ENCODE results near the gene KLK6. TPM values are rescaled to one million over a fixed set of nuclear protein-coding genes. Genes with fewer than 3 reads are reported as not detected.

Gene KLK6
- total and polyA plus RNA-seq, 3 donors from 2014 or later, result 0.37 to 0.71 (median 0.63) TPM

DNA sequence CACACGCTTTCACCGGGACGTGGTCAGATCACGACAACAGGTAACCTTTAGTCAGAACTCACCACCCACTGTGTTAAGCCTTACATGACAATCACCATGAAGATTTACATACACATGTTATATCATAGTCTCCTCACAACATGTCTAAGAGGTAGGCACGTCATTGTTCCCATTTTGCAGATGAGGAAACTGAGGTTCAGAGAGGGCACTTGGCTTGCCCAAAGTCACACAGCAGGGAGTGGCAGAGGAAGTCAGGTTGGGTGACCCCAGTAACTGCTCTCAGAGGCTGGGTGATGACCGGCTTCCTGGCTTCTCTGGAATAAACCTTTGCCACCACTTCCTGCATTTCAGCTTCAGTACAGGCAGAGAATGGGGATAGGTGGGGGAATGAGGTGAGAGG is 44.9 kb upstream of the KLK6 start:
- no peak for DNase-seq
- Histone ChIP-seq H3K36me3 (ENCODE audit: low read depth, missing control alignments) (no peaks in the 10 kb centered on the region), H3K4me3 (no peak overlapping the region), H3K9me3 (no peaks in the 10 kb centered on the region), H3K4me1 (peaks cover 5% of the 10 kb centered on the region), H3K27ac (no peak overlapping the region), H3K27me3 (no peaks in the 10 kb centered on the region)
- 90 to 93% methylated on average over 6 of the region's 6 CpGs for WGBS, 2 donors
- TF ChIP-seq POLR2A (IDR thresholded peaks at IDR 0.05), result no peak
- TF ChIP-seq, protein P1, sequence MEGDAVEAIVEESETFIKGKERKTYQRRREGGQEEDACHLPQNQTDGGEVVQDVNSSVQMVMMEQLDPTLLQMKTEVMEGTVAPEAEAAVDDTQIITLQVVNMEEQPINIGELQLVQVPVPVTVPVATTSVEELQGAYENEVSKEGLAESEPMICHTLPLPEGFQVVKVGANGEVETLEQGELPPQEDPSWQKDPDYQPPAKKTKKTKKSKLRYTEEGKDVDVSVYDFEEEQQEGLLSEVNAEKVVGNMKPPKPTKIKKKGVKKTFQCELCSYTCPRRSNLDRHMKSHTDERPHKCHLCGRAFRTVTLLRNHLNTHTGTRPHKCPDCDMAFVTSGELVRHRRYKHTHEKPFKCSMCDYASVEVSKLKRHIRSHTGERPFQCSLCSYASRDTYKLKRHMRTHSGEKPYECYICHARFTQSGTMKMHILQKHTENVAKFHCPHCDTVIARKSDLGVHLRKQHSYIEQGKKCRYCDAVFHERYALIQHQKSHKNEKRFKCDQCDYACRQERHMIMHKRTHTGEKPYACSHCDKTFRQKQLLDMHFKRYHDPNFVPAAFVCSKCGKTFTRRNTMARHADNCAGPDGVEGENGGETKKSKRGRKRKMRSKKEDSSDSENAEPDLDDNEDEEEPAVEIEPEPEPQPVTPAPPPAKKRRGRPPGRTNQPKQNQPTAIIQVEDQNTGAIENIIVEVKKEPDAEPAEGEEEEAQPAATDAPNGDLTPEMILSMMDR (IDR thresholded peaks at IDR 0.05), result no peak
- intact Hi-C loops (cut with DNase I; ENCODE audit: low total_unique reads), result no loop called here

DNA sequence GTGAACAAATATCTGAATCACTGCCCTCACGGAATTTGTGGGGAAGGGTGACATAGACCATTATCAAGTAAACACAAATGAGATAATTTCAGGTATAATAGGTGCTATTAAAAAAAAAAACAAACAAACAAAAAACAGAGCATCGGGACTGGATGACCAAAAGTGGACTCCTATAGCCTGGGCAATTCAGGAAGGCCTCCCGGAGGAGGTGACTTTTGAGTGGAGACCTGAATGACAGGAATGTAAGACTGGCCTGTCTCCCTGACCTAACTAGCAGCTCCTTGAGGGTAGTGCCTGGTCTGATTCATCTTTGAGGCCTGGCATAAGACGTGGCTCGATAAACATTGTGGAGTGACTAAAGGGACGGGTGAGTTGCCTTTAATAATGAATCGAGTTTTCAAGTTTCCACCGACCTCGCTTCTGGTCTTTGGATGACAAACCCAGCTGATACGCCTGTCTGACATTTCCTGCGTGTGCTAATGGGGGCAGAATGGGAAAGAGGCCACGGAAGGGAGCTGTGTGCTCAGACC is 43.3 kb upstream of the KLK6 start:
- H3K27ac ChIP-seq, result no peak overlapping the region
- TF ChIP-seq, protein P1 (IDR thresholded peaks at IDR 0.05), result no peak
- TF ChIP-seq POLR2A (IDR thresholded peaks at IDR 0.05), result no peak
- no peaks in the 10 kb centered on the region for H3K9me3 ChIP-seq
- H3K4me3 ChIP-seq, result no peak overlapping the region
- H3K27me3 ChIP-seq, result no peaks in the 10 kb centered on the region
- H3K4me1 ChIP-seq, result no peaks in the 10 kb centered on the region
- H3K36me3 ChIP-seq (ENCODE audit: low read depth, missing control alignments), result no peaks in the 10 kb centered on the region
- WGBS, 2 donors, result 78 to 89% methylated on average over 12 of the region's 12 CpGs
- intact Hi-C loops (cut with DNase I; ENCODE audit: low total_unique reads), result no loop called here
- no peak for DNase-seq

DNA sequence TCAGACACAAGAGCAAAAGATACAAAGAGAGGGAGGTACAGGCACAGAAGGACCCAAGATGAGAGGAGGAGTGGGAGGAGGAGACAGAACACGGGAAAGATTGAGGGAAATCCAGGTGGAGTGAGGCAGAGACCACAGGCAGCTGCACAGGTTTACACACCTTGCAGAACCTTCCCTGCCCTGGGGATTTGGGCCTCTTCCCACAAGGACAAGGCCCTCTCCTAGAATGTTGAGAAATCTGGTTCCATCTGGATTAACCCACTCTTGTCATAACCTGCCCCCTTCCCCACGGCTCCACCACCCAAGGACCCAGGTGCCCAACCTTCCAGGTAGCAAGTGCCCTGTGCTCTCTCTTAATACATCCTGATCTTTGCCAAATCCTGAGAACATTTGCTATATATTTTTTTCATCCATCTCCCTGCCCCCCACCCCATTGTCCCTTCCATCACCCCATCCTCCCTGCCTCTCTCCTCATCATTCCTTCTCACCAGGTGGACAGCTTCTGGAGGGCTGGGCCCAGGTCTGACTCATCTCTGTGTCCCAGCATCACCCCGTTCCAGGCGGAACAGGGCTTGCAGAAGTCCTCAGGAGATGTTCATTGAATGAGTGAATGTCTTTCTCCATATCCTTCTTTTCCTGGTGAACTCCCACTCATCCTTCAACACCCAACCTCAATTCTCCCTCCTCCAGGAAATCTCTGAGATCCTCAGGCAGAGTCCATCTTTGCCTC is 40.8 kb upstream of the KLK6 start:
- H3K4me1 ChIP-seq, result no peaks in the 10 kb centered on the region
- no peak overlapping the region for H3K4me3 ChIP-seq
- H3K27ac ChIP-seq, result no peak overlapping the region
- intact Hi-C loops (cut with DNase I; ENCODE audit: low total_unique reads), result no loop called here
- TF ChIP-seq, protein P1 (IDR thresholded peaks at IDR 0.05), result no peak
- no peak for TF ChIP-seq POLR2A (IDR thresholded peaks at IDR 0.05)
- H3K27me3 ChIP-seq, result no peaks in the 10 kb centered on the region
- DNase-seq, result no peak
- no peaks in the 10 kb centered on the region for H3K9me3 ChIP-seq
- no peaks in the 10 kb centered on the region for H3K36me3 ChIP-seq (ENCODE audit: low read depth, missing control alignments)
- WGBS, 2 donors, result 79 to 81% methylated on average over 4 of the region's 4 CpGs

DNA sequence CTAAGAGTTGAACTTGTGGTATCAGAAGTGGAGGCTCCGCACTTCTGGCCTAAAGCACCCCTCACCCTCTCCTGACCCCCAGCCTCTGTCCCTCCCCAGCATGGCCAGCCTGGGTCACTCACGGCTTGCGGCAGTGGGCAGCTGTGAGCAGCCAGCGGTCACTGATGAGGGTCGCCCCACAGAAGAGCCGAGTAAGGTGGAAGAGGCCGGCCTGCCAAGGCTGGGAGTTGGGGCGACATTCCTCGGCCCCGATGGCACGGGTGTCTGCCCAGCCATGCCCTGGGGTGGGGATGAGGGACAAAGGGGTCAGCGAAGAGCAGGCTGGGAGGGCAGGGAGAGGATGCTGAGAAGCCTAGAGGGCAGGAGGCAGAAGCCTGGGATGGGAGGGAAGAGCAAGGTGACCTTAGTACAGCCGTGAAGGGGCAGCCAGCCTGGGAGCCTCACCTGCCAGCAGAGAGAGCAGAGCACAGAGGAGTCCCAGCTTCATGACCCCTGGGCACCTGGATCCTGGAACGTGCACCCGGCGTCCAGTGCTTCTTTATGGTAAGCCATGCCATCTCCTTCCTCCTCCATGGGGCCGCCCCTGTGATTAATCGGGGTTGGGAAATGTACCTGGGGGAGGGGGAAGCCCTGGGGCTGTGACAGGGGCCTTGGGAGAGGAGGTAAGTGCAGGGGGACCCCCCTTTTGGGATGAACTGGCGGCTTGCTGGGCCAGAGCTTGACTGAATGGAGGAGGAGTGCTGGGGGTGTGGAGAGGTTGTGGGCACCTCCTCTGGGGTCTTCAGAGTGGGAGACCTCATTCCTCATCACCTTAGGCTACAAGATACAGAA is 39.9 kb upstream of the KLK6 start:
- intact Hi-C loops (cut with DNase I; ENCODE audit: low total_unique reads), result no loop called here
- Histone ChIP-seq H3K4me3 (no peak overlapping the region), H3K9me3 (no peaks in the 10 kb centered on the region), H3K4me1 (no peaks in the 10 kb centered on the region), H3K27me3 (no peaks in the 10 kb centered on the region), H3K36me3 (ENCODE audit: low read depth, missing control alignments) (no peaks in the 10 kb centered on the region), H3K27ac (no peak overlapping the region)
- DNase-seq, result no peak
- TF ChIP-seq, protein P1 (IDR thresholded peaks at IDR 0.05), result no peak
- no peak for TF ChIP-seq POLR2A (IDR thresholded peaks at IDR 0.05)
- 71 to 78% methylated on average over 17 to 19 of the region's 19 CpGs for WGBS, 2 donors

All from testis (tissue), 3 donors.